T-cell (primary cell): ENCODE results near the gene VAMP5. TPM values are rescaled to one million over a fixed set of nuclear protein-coding genes. Genes with fewer than 3 reads are reported as not detected.
A peak's percentile ranks its signal among the peaks of the same experiment; 100 is the strongest.

Experiments used
- ATAC-seq, 4 experiments: fragments of 200-7000 bp in 3 of 4; fragments of 150-1000 bp in 1 of 4; cut with Tn5 transposase; replicated peaks in 1 of 4; 1 replicate in 3 of 4; 2 replicates in 1 of 4; pipeline ENCODE4 v1.10.0; 2021; ENCODE audit warnings: moderate library complexity in 3 of 4, mild to moderate bottlenecking in 2 of 4, moderate number of reproducible peaks in 1 of 4
- CTCF ChIA-PET, 2 donors: fragments of 300-600 bp; sonication (Branson Sonifier 250); formaldehyde crosslinking; loops; one replicate each; lab custom pipeline; 2022; ENCODE audit warnings: antibody characterized with exemption in 2 of 2; lab: Charles Lee
- POLR2A ChIA-PET, 2 donors: fragments of 300-600 bp; sonication (Branson Sonifier 250); formaldehyde crosslinking; loops; one replicate each; lab custom pipeline; 2022; ENCODE audit warnings: antibody characterized with exemption in 2 of 2; lab: Charles Lee
- DNase-seq, 35 experiments: peaks; one replicate each; pipeline versions ENCODE4 v3.0.0 to v3.0.0-alpha.2; 2013 to 2023
- H3K27ac ChIP-seq: one replicate; pipeline ENCODE4 v1.5.1; 2013; ENCODE audit warnings: low read length
- H3K27me3 ChIP-seq, 2 experiments: replicated peaks in 1 of 2; 1 replicate in 1 of 2; 2 replicates in 1 of 2; pipeline versions ENCODE4 v1.6.1 to v1.7.0; 2013; ENCODE audit warnings: low read length in 1 of 2, mixed read lengths in 1 of 2; ENCODE audit not compliant: control insufficient read depth in 2 of 2, insufficient read depth in 2 of 2; ENCODE audit errors: extremely low read depth in 1 of 2
- H3K36me3 ChIP-seq, 2 donors: 1 replicate in 1 of 2; 2 replicates in 1 of 2; pipeline versions ENCODE4 v1.6.1 to v1.7.0; 2013; ENCODE audit warnings: low read length in 1 of 2; ENCODE audit not compliant: control insufficient read depth in 2 of 2, insufficient read depth in 1 of 2; ENCODE audit errors: extremely low read depth in 1 of 2
- H3K4me1 ChIP-seq, 2 experiments: 1 replicate in 1 of 2; 2 replicates in 1 of 2; pipeline versions ENCODE4 v1.6.1 to v1.7.0; 2013; ENCODE audit warnings: low read length in 2 of 2, mixed read lengths in 1 of 2; ENCODE audit not compliant: insufficient read depth in 2 of 2, control insufficient read depth in 1 of 2; ENCODE audit errors: extremely low read depth in 1 of 2
- H3K4me3 ChIP-seq, 2 donors: 1 replicate in 1 of 2; 2 replicates in 1 of 2; pipeline versions ENCODE4 v1.5.1 to v1.7.0; 2013; ENCODE audit warnings: mild to moderate bottlenecking in 2 of 2, low read length in 1 of 2, moderate library complexity in 1 of 2; ENCODE audit not compliant: control insufficient read depth in 1 of 2; ENCODE audit errors: extremely low read depth in 1 of 2
- H3K9me3 ChIP-seq: 2 replicates; pipeline ENCODE4 v1.7.0; 2013
- H3K27ac Mint-ChIP-seq, 2 donors: one replicate each; pipeline ENCODE4 v1.8.0; 2020 to 2021; ENCODE audit warnings: mild to moderate bottlenecking in 2 of 2, mixed read lengths in 2 of 2
- H3K27me3 Mint-ChIP-seq, 2 donors: one replicate each; pipeline ENCODE4 v1.8.0; 2021 to 2022; ENCODE audit warnings: mixed read lengths in 2 of 2
- H3K36me3 Mint-ChIP-seq: one replicate; pipeline ENCODE4 v1.8.0; 2021; ENCODE audit warnings: mixed read lengths
- H3K4me1 Mint-ChIP-seq, 3 donors: one replicate each; pipeline ENCODE4 v1.8.0; 2020 to 2022; ENCODE audit warnings: mixed read lengths in 3 of 3, mild to moderate bottlenecking in 1 of 3
- H3K4me3 Mint-ChIP-seq, 3 donors: one replicate each; pipeline ENCODE4 v1.8.0; 2020 to 2022; ENCODE audit warnings: mild to moderate bottlenecking in 3 of 3, mixed read lengths in 3 of 3, moderate library complexity in 3 of 3
- H3K9me3 Mint-ChIP-seq, 3 donors: one replicate each; pipeline ENCODE4 v1.8.0; 2020 to 2022; ENCODE audit warnings: mixed read lengths in 3 of 3
- WGBS: methylation state at CpG from one replicate; pipeline ENCODE4 v1.1.5; 2013; ENCODE audit warnings: missing lambda C conversion rate; ENCODE audit not compliant: insufficient coverage; 5-methylcytosine and 5-hydroxymethylcytosine counted together
- total RNA-seq, 35 experiments: library from RNA in 6 of 35; stranded (reverse) in 6 of 35; fragments of 120-200 nt in 1 of 35; gene quantifications; one replicate each; pipeline versions ENCODE4 v1.2.1 to v1.2.4 and lab custom pipeline; 2013 to 2026

Gene VAMP5
- total RNA-seq, 5 donors from 2014 or later (not counting 1 experiment from before 2014, with no cell fraction given) = 25.0 to 40.1 (median 33.9) TPM

- Histone ChIP-seq H3K9me3 (no peaks in the 10 kb centered on the region), H3K4me3 (no peak overlapping the region), H3K4me1 (peaks cover 0 to 2% of the 10 kb centered on the region in 2 experiments), H3K27me3 (no peaks in the 10 kb centered on the region), H3K27ac (no peak overlapping the region), H3K36me3 (peaks cover 17 to 89% of the 10 kb centered on the region in 2 donors)
- Mint-ChIP-seq H3K4me1 (peaks cover 17 to 20% (median 18%) of the 10 kb centered on the region in 3 donors), H3K4me3 (no peak overlapping the region), H3K27ac (peak overlapping the region in 1 of 2 donors; percentile 58), H3K36me3 (peaks cover 52% of the 10 kb centered on the region), H3K9me3 (no peaks in the 10 kb centered on the region), H3K27me3 (no peaks in the 10 kb centered on the region)
- DNase-seq (no peak), ATAC-seq (no peak)
- ChIA-PET POLR2A (no interaction called here), CTCF (interaction anchor here in 1 of 2 donors (0.6 to 3.0 kb wide), 2 partner anchors 20 to 72 kb away, joined by 5 to 48 read pairs; no protein-coding TSS in a partner anchor)
- 97% methylated on average over 3 of the region's 8 CpGs for WGBS
These were observed 50.8 kb downstream of the VAMP5 start for GRCh38 chr2:85635011-85635410.

- no peaks in the 10 kb centered on the region for H3K9me3 Mint-ChIP-seq
- no peaks in the 10 kb centered on the region for H3K27me3 Mint-ChIP-seq
- H3K27ac Mint-ChIP-seq = peak overlapping the region in 1 of 2 donors; percentile 35
- H3K27me3 ChIP-seq = no peaks in the 10 kb centered on the region
- no peak overlapping the region for H3K4me3 Mint-ChIP-seq
- WGBS = 98% methylated on average over 3 of the region's 4 CpGs
- H3K4me1 ChIP-seq = peaks cover 0 to 2% of the 10 kb centered on the region in 2 experiments
- no peaks in the 10 kb centered on the region for H3K9me3 ChIP-seq
- H3K4me3 ChIP-seq = no peak overlapping the region
- no peak for ATAC-seq
- CTCF ChIA-PET = interaction anchor here in 1 of 2 donors (0.6 to 3.0 kb wide), 2 partner anchors 20 to 71 kb away, joined by 5 to 48 read pairs; no protein-coding TSS in a partner anchor
- peaks cover 15 to 88% of the 10 kb centered on the region in 2 donors for H3K36me3 ChIP-seq
- POLR2A ChIA-PET = interaction anchor here in 1 of 2 donors (0.6 kb wide), 1 partner anchor 20 kb away, joined by 11 read pairs; no protein-coding TSS in a partner anchor
- H3K36me3 Mint-ChIP-seq = peaks cover 52% of the 10 kb centered on the region
- H3K27ac ChIP-seq = no peak overlapping the region
- peaks cover 17 to 20% (median 17%) of the 10 kb centered on the region in 3 donors for H3K4me1 Mint-ChIP-seq
- no peak for DNase-seq
These were observed 51.4 kb downstream of the VAMP5 start for GRCh38 chr2:85635636-85636035.

- Histone ChIP-seq H3K36me3 (peaks cover 23 to 92% of the 10 kb centered on the region in 2 donors), H3K4me3 (no peak overlapping the region), H3K9me3 (no peaks in the 10 kb centered on the region), H3K27ac (peak overlapping the region; percentile 29), H3K27me3 (no peaks in the 10 kb centered on the region), H3K4me1 (no peaks in the 10 kb centered on the region)
- WGBS = 20% methylated on average over 1 of the region's 3 CpGs
- Mint-ChIP-seq H3K27me3 (no peaks in the 10 kb centered on the region), H3K4me1 (peaks cover 0 to 15% (median 6%) of the 10 kb centered on the region in 3 donors), H3K9me3 (no peaks in the 10 kb centered on the region), H3K27ac (peak overlapping the region; percentile 12 to 37), H3K4me3 (no peak overlapping the region), H3K36me3 (peaks cover 46% of the 10 kb centered on the region)
- CTCF ChIA-PET = interaction anchor here in 1 of 2 donors (0.7 kb wide), 1 partner anchor 132 kb away, joined by 3 read pairs; no protein-coding TSS in a partner anchor
- POLR2A ChIA-PET = no interaction called here
- no peak for ATAC-seq
- DNase-seq = no peak
These were observed 58.5 kb downstream of the VAMP5 start for GRCh38 chr2:85642725-85643124.

Other genes starting within 250 kb of the VAMP5 start
- 10 to 100 TPM; 24.2 to 36.3 (median 26.5) TPM for gene RETSAT, start 229.9 kb upstream of the VAMP5 start, total RNA-seq
- gene ELMOD3, start 229.7 kb upstream of the VAMP5 start, total RNA-seq = 10 to 100 TPM; 18.8 to 30.9 (median 25.2) TPM
- 10 to 100 TPM; 30.1 to 71.7 (median 41.2) TPM for gene CAPG, start 174.1 kb upstream of the VAMP5 start, total RNA-seq
- gene SH2D6, start 165.7 kb upstream of the VAMP5 start, total RNA-seq = 1 to 10 TPM in 1 of 5 donors, under 1 TPM in 3, not detected in 1; 0.49 to 1.1 (median 0.60) TPM
- 100 to 1,000 TPM; 110 to 184 (median 165) TPM for gene MAT2A, start 45.3 kb upstream of the VAMP5 start, total RNA-seq
- gene GGCX, start 22.9 kb upstream of the VAMP5 start, total RNA-seq = 10 to 100 TPM; 20.4 to 29.7 (median 25.7) TPM
- 100 to 1,000 TPM in 1 of 5 donors, 10 to 100 TPM in 4; 76.2 to 102 (median 84.5) TPM for gene VAMP8, start 6.8 kb upstream of the VAMP5 start, total RNA-seq
- 10 to 100 TPM; 49.9 to 74.6 (median 64.3) TPM for gene RNF181, start 11.3 kb downstream of the VAMP5 start, total RNA-seq
- 10 to 100 TPM in 3 of 5 donors, 1 to 10 TPM in 2; 8.4 to 17.1 (median 16.2) TPM for gene TMEM150A, start 18.3 kb downstream of the VAMP5 start, total RNA-seq
- 10 to 100 TPM; 45.3 to 77.9 (median 62.4) TPM for gene C2orf68, start 27.6 kb downstream of the VAMP5 start, total RNA-seq
- 10 to 100 TPM; 48.0 to 68.0 (median 62.1) TPM for gene USP39, start 31.8 kb downstream of the VAMP5 start, total RNA-seq
- 10 to 100 TPM in 3 of 5 donors, not detected in 2; 11.6 to 18.6 (median 16.0) TPM for gene SFTPB, start 83.8 kb downstream of the VAMP5 start, total RNA-seq
- gene GNLY, start 109.9 kb downstream of the VAMP5 start, total RNA-seq = 100 to 1,000 TPM in 1 of 5 donors, 10 to 100 TPM in 4; 17.3 to 377 (median 82.9) TPM
- gene ATOH8, start 169.6 kb downstream of the VAMP5 start, total RNA-seq = under 1 TPM in 1 of 5 donors, not detected in 4; 0.20 TPM